GM12891 (cell line): ENCODE results near the gene CA12.

Source experiments
- DNase-seq: peaks from one replicate; pipeline ENCODE4 v3.0.0; 2011; ENCODE audit warnings: low spot score; ENCODE audit not compliant: insufficient read length
- FAIRE-seq: peaks from 2 replicates; lab custom pipeline; 2011; peaks lifted over from hg19 to GRCh38; lab: Jason Lieb, UNC
- PAX5 ChIP-seq: IDR thresholded peaks from 2 replicates; pipeline ENCODE4 v1.6.1; 2011; ENCODE audit warnings: low read length, moderate library complexity, mild to moderate bottlenecking; ENCODE audit not compliant: insufficient read depth, severe bottlenecking
- POLR2A ChIP-seq: IDR thresholded peaks from 2 replicates; pipeline ENCODE4 v1.6.1; 2011; ENCODE audit warnings: low read depth, low read length, control low read depth
- POLR2AphosphoS5 ChIP-seq: IDR thresholded peaks from 2 replicates; pipeline ENCODE4 v1.6.1; 2011; ENCODE audit warnings: low read depth, low read length, control low read depth
- POU2F2 ChIP-seq: IDR thresholded peaks from 2 replicates; pipeline ENCODE4 v1.6.1; 2011; ENCODE audit warnings: low read depth, mild to moderate bottlenecking, control low read depth, low read length, moderate library complexity
- SPI1 ChIP-seq: IDR thresholded peaks from 2 replicates; pipeline ENCODE4 v1.6.1; 2011; ENCODE audit warnings: low read depth, low read length, control low read depth
- TAF1 ChIP-seq: IDR thresholded peaks from 2 replicates; pipeline ENCODE4 v1.6.1; 2011; ENCODE audit warnings: low read depth, low read length, control low read depth

The CA12 gene

DNA sequence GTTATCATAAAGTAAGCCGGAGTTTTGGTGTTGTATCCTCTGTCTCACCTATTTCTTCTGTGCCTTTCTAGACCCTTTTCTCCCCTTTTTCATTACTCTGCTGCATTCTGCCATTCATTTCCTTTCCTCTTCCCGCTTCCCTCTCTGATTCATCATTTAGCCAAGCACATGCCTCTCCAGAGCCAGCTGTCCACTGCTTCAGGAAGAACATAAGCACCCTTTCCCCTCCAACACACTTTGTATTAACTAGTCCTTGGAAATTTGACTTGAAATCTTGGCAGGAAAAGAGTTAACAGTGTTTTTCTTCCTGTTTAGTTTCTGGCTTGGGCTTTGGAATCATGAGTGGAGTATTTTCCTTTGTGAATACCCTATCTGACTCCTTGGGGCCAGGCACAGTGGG lies 94.5 kb downstream of the CA12 start:
- no peak for DNase-seq
- TF ChIP-seq POLR2A (no peak), TAF1 (no peak), PAX5 (no peak), SPI1 (no peak), POLR2AphosphoS5 (no peak), POU2F2 (no peak)
- FAIRE-seq = no peak

- FAIRE-seq (peak; percentile 56), DNase-seq (no peak)
- TF ChIP-seq SPI1 (no peak), POLR2A (no peak), PAX5 (no peak), POLR2AphosphoS5 (no peak), POU2F2 (no peak)
Measured at GRCh38 chr15:63284335-63284734, 97.3 kb downstream of the CA12 start.

DNA sequence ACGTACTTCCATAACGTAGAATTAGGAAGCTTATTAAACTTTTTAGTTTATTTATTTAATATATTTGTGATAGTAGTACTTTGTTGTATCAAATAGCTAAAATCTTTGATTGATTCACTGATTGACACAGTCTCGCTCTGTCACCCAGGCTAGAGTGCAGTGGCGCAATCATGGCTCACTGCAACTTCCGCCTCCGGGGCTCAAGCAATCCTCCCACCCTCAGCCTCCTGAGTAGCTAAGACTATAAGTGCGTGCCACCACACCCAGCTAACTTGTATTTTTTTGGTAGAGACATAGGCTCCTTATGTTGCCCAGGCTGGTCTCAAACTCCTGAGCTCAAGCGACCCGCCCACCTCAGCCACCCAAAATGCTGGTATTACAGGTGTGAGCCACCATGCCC lies 98.5 kb downstream of the CA12 start:
- DNase-seq (no peak), FAIRE-seq (no peak)
- TF ChIP-seq SPI1 (no peak), POLR2AphosphoS5 (no peak), PAX5 (no peak), POU2F2 (no peak), POLR2A (no peak), TAF1 (no peak)

DNA sequence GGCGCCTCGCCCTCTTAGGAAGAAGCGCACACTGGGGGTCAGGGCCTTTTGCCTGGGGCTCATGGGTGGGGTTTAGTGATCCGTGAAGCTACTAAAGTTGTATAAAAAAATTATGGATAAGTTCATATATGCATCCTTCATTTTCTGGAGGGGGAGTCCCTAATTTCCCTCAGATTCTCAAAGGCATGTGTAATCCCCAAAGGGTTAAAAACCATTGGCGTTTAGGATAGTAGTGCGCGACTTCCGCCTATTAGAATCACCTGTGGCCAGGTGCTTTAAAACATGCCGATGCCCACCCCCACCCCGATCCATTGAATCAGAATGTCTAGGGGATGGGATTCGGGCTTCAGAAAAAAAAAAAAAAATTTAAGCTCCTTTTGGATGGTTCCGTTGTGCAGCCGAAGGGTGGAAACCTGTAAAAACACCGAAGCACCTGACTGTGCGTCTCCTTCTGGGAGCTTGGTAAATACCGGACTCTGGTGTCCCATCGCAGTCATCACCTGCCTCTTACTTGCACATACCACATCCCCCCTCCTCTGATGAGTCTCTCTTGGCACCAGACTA lies 103.7 kb downstream of the CA12 start:
- FAIRE-seq (no peak), DNase-seq (no peak)
- TF ChIP-seq PAX5 = no peak
- no peak for TF ChIP-seq SPI1
- TF ChIP-seq TAF1 = 0 out of 2 replicates have a peak, but pooled peaks have one; percentile 24
- TF ChIP-seq POLR2A = no peak
- no peak for TF ChIP-seq POLR2AphosphoS5

- FAIRE-seq = peak; percentile 13
- TF ChIP-seq POLR2AphosphoS5 (peak; percentile 38; the same call in 1 of the 2 replicates), POU2F2 (no peak), PAX5 (no peak), SPI1 (no peak), POLR2A (peak; percentile 33; the same call in 1 of the 2 replicates), TAF1 (no peak)
- DNase-seq = peak; percentile 59
Measured at GRCh38 chr15:63277038-63277892, 104.4 kb downstream of the CA12 start, which contains the start of gene APH1B. TSS of gene APH1B (plus strand) at chr15:63277605. CDS start at chr15:63277624, 19 bp downstream.

DNA sequence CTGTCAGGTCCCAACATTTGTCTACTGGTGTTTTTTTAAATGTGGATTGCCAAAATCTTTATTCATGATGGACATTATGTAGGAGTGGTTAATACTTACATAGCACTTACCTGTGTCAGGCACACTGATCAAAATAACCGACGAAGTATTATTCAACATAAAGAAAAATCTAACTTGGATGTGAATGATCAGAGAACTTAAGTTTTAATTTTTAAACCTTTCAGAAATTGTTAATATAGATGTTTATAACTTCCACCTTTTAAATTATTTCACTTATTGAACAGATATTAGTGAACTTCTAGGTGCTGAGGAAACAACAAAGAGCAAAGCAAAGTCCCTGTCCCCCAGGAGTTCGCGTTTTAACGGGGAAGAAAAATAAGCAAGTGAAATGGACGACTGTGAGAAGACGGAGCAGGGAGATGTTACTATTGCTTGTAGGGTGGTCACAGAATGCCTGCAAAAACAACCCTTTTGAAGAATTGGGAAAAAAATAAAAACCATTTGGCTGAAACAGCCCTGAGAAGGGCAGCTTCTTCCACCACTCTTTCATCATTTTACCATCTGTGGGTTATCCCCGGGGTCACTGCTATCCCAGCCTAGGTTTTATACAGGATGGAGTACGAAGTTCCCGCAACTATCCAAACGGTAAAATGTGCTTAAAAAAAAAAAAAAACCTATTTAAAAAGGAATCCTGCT lies 105.2 kb downstream of the CA12 start:
- TF ChIP-seq POLR2A (no peak), PAX5 (no peak), POU2F2 (no peak)
- FAIRE-seq = peak; percentile 52
- no peak for DNase-seq

DNA sequence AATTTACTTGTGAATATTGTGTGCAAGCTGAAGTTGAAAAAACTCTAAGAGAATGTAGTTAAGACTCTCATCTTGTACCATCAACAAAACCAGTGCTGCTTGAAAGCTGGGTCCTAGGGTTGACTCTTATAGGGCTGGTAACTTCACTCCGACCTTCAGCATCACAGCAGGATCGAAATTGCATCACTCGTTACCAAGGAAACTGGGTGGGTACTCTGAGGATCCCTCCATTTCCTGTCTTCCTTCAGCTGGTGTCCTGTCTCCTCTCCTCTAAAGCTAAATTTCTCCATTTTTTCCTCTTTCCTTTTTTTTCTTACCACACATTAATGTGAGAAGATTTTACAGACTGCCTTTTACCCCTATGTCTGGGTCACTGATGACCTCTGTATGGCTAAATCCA lies 107.2 kb downstream of the CA12 start:
- TF ChIP-seq SPI1 (no peak), PAX5 (no peak), POU2F2 (no peak), TAF1 (no peak), POLR2AphosphoS5 (no peak), POLR2A (no peak)
- FAIRE-seq (no peak), DNase-seq (no peak)
